Central memory CD8-positive, alpha-beta T cell (primary cell): ENCODE data around the gene ST6GALNAC1.
A peak's percentile ranks its signal among the peaks of the same experiment; 100 is the strongest.

Experiments used
- ATAC-seq: fragments of 150-1000 bp; cut with Tn5 transposase; replicated peaks from 2 replicates; pipeline ENCODE4 v1.10.0; 2022; ENCODE audit warnings: mild to moderate bottlenecking, moderate FRiP score, moderate number of reproducible peaks; ENCODE audit not compliant: poor library complexity, severe bottlenecking; ENCODE audit errors: extremely low read depth
- DNase-seq, 2 donors: peaks; one replicate each; pipeline ENCODE4 v3.0.0; 2021; ENCODE audit warnings: low spot score in 2 of 2
- H3K27ac Mint-ChIP-seq: one replicate; pipeline ENCODE4 v1.8.0; 2022; ENCODE audit warnings: low read depth, mild to moderate bottlenecking, moderate library complexity, mixed read lengths
- H3K27me3 Mint-ChIP-seq: one replicate; pipeline ENCODE4 v1.8.0; 2022; ENCODE audit warnings: mixed read lengths
- H3K36me3 Mint-ChIP-seq: one replicate; pipeline ENCODE4 v1.8.0; 2022; ENCODE audit warnings: mild to moderate bottlenecking, moderate library complexity, mixed read lengths; ENCODE audit not compliant: insufficient read depth
- H3K4me1 Mint-ChIP-seq: one replicate; pipeline ENCODE4 v1.8.0; 2022; ENCODE audit warnings: mixed read lengths
- H3K4me3 Mint-ChIP-seq: one replicate; pipeline ENCODE4 v1.8.0; 2022; ENCODE audit warnings: mild to moderate bottlenecking, moderate library complexity, mixed read lengths
- H3K9me3 Mint-ChIP-seq: one replicate; pipeline ENCODE4 v1.8.0; 2022; ENCODE audit warnings: mixed read lengths

The ST6GALNAC1 gene, protein sequence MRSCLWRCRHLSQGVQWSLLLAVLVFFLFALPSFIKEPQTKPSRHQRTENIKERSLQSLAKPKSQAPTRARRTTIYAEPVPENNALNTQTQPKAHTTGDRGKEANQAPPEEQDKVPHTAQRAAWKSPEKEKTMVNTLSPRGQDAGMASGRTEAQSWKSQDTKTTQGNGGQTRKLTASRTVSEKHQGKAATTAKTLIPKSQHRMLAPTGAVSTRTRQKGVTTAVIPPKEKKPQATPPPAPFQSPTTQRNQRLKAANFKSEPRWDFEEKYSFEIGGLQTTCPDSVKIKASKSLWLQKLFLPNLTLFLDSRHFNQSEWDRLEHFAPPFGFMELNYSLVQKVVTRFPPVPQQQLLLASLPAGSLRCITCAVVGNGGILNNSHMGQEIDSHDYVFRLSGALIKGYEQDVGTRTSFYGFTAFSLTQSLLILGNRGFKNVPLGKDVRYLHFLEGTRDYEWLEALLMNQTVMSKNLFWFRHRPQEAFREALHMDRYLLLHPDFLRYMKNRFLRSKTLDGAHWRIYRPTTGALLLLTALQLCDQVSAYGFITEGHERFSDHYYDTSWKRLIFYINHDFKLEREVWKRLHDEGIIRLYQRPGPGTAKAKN

DNA sequence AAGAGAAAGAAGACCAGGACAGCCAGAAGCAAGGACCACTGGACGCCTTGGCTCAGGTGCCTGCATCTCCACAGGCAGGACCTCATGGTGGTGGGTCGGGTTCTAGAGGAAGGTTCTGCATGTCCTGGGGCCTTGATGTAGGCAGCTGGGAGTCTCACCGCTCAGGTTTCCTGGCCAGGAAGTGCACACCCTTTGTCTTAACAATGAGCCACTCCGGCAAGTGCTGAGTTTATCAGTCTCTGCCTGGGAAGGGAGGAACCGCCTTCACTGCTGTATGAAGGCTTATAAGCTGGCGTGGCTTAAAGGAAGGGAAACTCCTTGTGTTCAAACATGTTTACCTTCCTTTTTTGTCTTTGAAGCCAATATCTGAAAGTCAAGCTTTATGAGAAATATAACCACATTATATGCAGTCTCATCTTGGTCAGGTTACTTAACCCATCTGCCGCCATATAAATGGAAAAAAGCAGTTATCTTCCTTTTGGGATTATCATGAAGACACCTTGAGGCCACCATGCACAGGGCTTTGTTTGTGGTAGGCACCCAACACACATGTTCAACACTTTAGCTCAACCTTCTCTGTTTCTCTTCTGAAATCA is at the start of gene ST6GALNAC1:
ST6GALNAC1 (minus strand) TSS at position 205 of the 596 bp plus-strand sequence; CDS start at position 86, 119 bp downstream.
- DNase-seq (no peak), ATAC-seq (no peak)
- no peak within 1 kb of the TSS for H3K4me3 Mint-ChIP-seq
- H3K27me3 Mint-ChIP-seq, result peaks cover 12% of the 10 kb centered on the region
- no peaks in the 10 kb centered on the region for H3K4me1 Mint-ChIP-seq
- no peak within 1 kb of the TSS for H3K27ac Mint-ChIP-seq
- H3K9me3 Mint-ChIP-seq, result peaks cover 5% of the 10 kb centered on the region
- no peaks in the 10 kb centered on the region for H3K36me3 Mint-ChIP-seq

DNA sequence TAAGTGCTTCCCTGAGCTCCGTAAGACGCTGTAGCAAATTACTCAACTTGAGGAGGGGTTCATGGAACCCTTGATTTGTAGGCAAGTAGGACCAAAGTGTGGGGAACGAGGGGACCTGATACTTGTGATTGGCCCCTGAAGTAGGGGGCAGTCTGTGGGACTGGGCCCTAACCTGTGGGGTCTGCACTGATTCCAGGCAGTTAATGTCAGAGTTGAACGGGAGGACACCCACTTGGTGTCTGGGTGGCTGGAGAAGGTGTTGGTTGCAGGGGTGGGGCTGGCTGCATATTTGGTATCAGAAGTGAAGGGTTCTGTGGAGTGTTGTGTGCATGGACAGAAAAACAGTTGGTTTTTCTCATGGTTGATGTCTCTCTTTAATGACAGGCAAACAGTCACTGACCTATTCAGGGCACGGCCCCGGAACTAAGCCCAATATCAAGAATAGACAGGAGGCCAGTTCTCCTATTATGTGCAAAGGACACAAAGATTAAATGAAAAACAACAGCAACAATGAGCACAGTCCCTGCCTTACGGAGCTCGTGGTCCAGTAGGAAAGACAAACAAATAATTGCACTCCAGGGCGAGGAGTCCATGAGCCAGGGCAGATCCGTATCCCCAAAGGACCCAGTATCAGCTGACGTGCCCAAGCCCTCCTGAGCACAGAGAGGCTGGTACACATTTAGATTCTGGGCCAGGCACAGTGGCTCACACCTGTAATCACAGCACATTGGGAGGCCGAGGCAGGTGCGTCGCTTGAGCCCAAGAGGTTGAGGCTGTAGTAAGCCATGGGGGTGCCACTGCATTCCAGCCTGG is 48.0 kb upstream of the ST6GALNAC1 start:
- ATAC-seq (no peak), DNase-seq (no peak)
- H3K27me3 Mint-ChIP-seq, result no peaks in the 10 kb centered on the region
- peaks cover 18% of the 10 kb centered on the region for H3K4me1 Mint-ChIP-seq
- no peak overlapping the region for H3K27ac Mint-ChIP-seq
- no peaks in the 10 kb centered on the region for H3K9me3 Mint-ChIP-seq
- H3K4me3 Mint-ChIP-seq, result no peak overlapping the region
- no peaks in the 10 kb centered on the region for H3K36me3 Mint-ChIP-seq

DNA sequence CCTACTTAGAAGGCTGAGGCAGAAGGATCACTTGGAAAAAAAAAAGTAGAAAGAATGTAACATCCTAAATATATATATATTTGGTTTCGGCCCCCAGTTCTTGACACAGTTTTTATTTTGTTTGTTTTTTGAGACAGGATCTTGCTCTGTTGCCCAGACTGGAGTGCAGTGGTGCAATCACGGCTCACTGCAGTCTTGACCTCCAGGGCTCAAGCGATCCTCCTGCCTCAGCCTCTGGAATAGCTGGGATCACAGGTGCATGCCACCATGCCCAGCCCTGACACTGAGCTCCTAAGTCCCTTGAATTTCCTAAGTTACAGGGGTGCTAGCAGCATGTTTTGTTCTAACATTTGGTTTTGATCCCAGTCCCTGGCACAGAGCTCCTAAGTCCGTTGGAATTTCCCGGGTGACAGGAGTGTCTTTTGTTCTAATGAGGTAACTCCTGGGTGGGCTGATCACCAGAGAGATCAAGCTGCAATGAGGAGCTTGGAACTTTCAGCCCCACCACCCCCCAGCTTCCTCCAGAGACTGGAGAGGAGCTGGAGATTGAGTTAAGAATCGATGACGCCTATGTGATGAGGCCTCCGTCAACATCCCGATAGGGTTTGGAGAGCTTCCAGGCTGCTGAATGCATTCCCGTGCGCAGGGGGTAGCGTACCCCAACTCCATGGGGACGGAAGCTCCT is 47.2 kb upstream of the ST6GALNAC1 start:
- H3K27ac Mint-ChIP-seq, result no peak overlapping the region
- H3K4me3 Mint-ChIP-seq, result no peak overlapping the region
- ATAC-seq, result no peak
- H3K27me3 Mint-ChIP-seq, result no peaks in the 10 kb centered on the region
- DNase-seq, result no peak
- peaks cover 15% of the 10 kb centered on the region for H3K4me1 Mint-ChIP-seq
- no peaks in the 10 kb centered on the region for H3K36me3 Mint-ChIP-seq
- H3K9me3 Mint-ChIP-seq, result no peaks in the 10 kb centered on the region

DNA sequence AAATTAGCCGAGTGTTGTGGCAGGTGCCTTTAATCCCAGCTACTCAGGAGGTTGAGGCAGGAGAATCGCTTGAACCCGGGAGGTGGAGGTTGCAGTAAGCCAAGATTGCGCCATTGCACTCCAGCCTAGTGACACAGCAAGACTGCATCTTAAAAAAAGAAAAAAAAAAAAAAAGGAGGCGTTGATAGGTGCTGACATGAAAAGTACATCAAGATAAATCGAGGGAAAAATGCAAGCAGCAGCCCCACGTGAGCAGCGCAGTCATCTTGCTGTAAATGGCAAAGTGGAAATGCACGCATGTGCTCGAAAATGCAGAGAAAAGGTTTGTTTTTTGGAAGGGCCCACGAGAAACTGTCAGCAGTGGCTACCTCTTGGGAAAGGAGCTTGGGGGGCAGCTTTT is 46.3 kb upstream of the ST6GALNAC1 start:
- Mint-ChIP-seq H3K27me3 (no peaks in the 10 kb centered on the region), H3K4me3 (no peak overlapping the region), H3K36me3 (no peaks in the 10 kb centered on the region), H3K27ac (no peak overlapping the region), H3K4me1 (peaks cover 6% of the 10 kb centered on the region), H3K9me3 (no peaks in the 10 kb centered on the region)
- no peak for DNase-seq
- ATAC-seq, result no peak

DNA sequence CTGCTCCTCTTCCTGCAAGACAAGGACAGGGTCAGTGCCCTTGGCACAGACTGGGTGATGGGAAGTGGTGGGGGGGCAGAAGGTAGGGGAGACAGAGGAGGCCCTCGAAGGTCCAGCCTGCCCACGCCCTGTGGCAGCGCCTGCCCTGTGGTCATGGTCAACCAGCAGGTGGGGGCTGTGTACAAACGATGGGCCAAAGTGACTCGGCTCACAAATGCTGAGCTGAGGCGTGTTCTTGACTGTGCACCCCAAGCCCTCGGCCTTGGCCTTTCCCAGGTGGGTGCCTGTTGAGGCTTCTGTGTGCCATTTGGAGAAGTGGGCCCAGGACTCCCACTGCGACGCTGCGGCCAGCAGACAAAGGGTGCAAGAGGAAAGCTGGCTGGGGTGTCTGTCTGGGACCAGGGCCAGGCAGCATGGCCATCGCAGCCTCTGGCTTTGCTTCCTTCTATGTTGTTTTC is 44.6 kb upstream of the ST6GALNAC1 start:
- Mint-ChIP-seq H3K9me3 (no peaks in the 10 kb centered on the region), H3K36me3 (no peaks in the 10 kb centered on the region), H3K27ac (no peak overlapping the region), H3K4me1 (peaks cover 6% of the 10 kb centered on the region), H3K4me3 (no peak overlapping the region), H3K27me3 (no peaks in the 10 kb centered on the region)
- DNase-seq, result no peak
- ATAC-seq, result no peak

DNA sequence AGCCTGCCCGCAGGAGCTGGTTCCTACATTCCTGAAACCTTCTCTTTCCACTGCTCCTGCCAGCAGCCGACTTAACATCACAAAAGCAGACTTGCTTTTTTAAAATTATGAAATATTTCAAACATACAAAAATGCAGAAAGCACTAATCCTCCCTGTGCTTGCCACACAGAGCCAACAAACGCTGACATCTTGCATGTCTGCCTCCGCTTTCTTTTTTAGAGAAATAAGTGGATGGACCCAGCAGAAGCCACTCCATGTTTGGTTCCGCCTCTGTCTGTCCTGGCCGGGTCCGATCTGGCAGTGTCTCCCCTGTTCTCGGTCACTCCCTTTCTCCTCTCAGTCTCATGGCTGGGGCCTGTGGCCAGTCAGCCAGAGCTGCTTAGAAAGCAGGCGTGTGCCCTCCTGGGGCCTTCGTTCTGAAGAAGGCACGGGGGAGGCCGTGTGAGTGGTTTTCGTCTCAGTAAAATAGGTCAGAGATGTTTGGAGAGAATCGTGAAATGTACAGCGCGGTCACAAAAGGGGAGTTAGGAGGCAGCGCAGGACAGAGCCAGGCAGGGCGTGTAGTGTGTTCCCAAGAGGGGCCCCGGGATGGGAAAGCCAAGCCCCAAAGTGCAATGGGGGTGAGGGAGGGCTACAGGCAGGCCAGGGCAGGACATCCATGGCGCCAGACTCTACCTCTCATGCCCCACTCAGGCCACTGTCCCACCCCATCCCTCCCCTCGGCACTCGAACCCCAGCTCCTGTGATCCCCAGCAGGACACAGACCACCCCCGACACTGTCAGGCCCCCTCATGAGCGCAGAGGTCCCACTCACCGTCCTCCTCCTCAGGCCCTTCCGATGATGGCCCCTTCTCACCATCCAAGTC is 44.0 kb upstream of the ST6GALNAC1 start:
- H3K27ac Mint-ChIP-seq, result no peak overlapping the region
- no peaks in the 10 kb centered on the region for H3K27me3 Mint-ChIP-seq
- no peaks in the 10 kb centered on the region for H3K9me3 Mint-ChIP-seq
- no peak for ATAC-seq
- no peak overlapping the region for H3K4me3 Mint-ChIP-seq
- no peak for DNase-seq
- peaks cover 7% of the 10 kb centered on the region for H3K4me1 Mint-ChIP-seq
- no peaks in the 10 kb centered on the region for H3K36me3 Mint-ChIP-seq

DNA sequence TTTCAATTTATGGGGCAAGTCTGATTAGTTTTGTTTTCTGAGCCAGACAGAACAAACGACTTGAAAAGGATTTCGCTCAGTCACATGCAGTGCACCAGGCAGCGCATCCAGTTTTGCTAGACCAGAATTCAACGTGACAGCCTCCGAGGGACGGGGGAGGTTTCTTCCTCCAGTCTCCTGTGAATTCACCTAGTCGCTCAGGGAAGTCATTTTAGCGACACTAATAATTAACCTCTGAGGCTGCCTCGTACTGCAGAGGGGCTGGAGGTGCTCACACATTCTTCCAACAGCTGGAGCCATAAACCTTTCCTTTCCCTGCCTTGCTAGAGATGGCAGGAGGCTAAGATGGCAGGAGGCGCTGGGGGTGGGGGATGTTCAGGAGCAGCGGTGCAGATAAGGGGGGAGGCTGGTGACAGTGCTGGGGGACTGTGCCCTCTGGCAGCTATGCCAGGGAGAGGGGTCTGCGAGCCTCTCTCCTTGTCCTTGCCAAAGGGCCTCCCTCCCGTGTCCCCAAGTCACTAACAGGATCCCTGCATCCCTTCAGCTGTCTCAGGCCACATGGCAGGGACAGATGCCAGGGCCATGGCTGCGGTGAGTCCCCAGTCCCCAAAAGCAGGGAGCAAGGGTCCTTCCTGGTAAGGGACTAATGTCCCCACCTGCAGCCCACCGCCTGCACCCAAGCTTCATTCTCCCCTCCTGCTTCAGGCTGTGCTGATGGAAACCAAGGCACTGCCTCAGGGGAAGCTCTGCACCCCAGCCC is 43.2 kb upstream of the ST6GALNAC1 start:
- no peak overlapping the region for H3K27ac Mint-ChIP-seq
- H3K4me1 Mint-ChIP-seq, result peaks cover 15% of the 10 kb centered on the region
- no peak for ATAC-seq
- no peaks in the 10 kb centered on the region for H3K27me3 Mint-ChIP-seq
- H3K36me3 Mint-ChIP-seq, result peaks cover 1% of the 10 kb centered on the region
- DNase-seq, result no peak
- H3K4me3 Mint-ChIP-seq, result no peak overlapping the region
- no peaks in the 10 kb centered on the region for H3K9me3 Mint-ChIP-seq

DNA sequence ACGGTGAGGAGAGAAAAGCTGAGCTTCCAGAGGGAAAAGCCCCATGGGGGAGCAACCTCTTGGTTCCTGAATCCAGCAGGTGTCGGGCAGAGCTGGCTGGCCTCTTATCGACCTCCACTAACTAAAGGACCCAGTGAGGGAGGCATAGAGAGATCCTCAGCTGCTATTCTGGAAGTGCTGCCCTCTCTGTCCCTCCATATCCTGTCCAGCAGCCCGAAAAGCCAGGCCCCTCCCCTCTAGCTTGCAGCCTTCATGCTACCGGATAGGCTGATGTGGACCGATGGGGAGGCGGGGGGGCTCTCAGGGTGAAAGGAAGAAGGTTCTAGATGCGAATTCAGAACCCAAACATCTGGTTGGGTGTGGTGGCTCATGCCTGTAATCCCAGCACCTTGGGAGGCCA is 42.3 kb upstream of the ST6GALNAC1 start:
- Mint-ChIP-seq H3K27ac (no peak overlapping the region), H3K27me3 (no peaks in the 10 kb centered on the region), H3K9me3 (no peaks in the 10 kb centered on the region), H3K4me1 (peaks cover 24% of the 10 kb centered on the region), H3K36me3 (peaks cover 3% of the 10 kb centered on the region), H3K4me3 (no peak overlapping the region)
- DNase-seq, result no peak
- ATAC-seq, result no peak

DNA sequence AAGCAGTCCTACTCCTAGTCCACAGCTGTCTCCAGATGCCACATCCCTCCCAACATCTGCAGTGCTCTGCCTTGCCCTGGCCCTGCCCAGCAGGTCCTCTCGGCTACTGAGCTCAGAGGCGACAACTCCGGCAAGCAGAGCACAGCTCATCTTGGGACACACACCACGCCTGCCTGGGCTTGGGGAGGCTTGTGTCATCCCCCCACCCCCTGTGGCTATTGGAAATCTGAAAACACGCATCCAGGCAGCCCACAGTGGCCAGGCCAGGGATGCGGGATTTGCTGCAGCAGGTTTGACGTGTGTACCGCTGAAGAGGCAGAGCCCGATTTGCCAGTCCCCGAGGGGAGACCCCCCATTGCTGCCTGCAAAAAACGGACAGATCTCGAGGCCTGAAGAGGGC is 41.8 kb upstream of the ST6GALNAC1 start:
- Mint-ChIP-seq H3K27me3 (no peaks in the 10 kb centered on the region), H3K9me3 (no peaks in the 10 kb centered on the region), H3K4me1 (peaks cover 26% of the 10 kb centered on the region), H3K4me3 (no peak overlapping the region), H3K36me3 (peaks cover 3% of the 10 kb centered on the region), H3K27ac (peak overlapping the region; percentile 61)
- DNase-seq (no peak), ATAC-seq (no peak)

DNA sequence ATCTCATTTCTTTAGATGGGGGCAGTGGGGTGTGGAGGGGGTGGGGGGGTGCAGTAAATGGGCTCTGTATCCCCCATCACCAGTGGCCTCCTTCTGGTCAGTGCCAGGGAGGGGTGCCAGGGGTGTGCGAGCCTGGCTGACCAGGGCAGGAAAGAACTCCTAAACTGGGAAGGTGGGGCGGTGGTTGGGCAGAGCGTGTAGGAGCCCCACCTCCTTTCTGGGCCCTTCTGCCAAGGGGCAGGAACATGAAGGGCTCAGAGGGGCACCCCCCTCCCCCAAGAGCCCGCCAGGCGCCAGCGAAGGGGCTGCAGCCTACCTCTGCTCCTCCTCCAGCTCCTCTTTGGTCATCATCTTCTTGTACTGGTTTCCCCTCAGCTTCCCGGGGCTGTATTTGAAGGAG is 41.2 kb upstream of the ST6GALNAC1 start:
- H3K27me3 Mint-ChIP-seq, result no peaks in the 10 kb centered on the region
- H3K4me1 Mint-ChIP-seq, result peaks cover 26% of the 10 kb centered on the region
- DNase-seq (no peak), ATAC-seq (no peak)
- no peaks in the 10 kb centered on the region for H3K9me3 Mint-ChIP-seq
- peaks cover 3% of the 10 kb centered on the region for H3K36me3 Mint-ChIP-seq
- H3K27ac Mint-ChIP-seq, result peak overlapping the region; percentile 61
- no peak overlapping the region for H3K4me3 Mint-ChIP-seq
